Testis (tissue), 3 donors: Measurements from ENCODE around the gene HNRNPA1. TPM values are rescaled to one million over a fixed set of nuclear protein-coding genes. Genes with fewer than 3 reads are reported as not detected.
A peak's percentile ranks its signal among the peaks of the same experiment; 100 is the strongest.

ENCODE experiments used
- DNase-seq: peaks from one replicate; pipeline ENCODE4 v3.0.0-alpha.2; 2019
- H3K27ac ChIP-seq, 2 donors: fragments of 200-600 bp; sonication (generic); one replicate each; pipeline ENCODE4 v1.5.1; 2019
- H3K27me3 ChIP-seq: fragments of 200-600 bp; sonication (generic); one replicate; pipeline ENCODE4 v1.5.1; 2019
- H3K36me3 ChIP-seq: fragments of 200-600 bp; sonication (generic); one replicate; pipeline ENCODE4 v1.5.1; 2017; ENCODE audit warnings: low read depth; ENCODE audit errors: missing control alignments
- H3K4me1 ChIP-seq: fragments of 200-600 bp; sonication (generic); one replicate; pipeline ENCODE4 v1.5.1; 2019
- H3K4me3 ChIP-seq, 2 donors: fragments of 200-600 bp; sonication (generic); one replicate each; pipeline ENCODE4 v1.5.1; 2017 to 2019
- H3K9me3 ChIP-seq: fragments of 200-600 bp; sonication (generic); one replicate; pipeline ENCODE4 v1.5.1; 2017
- CTCF ChIP-seq, 3 experiments: fragments of 450-650 bp in 2 of 3; fragments of 200-600 bp in 1 of 3; sonication (generic) in 1 of 3; IDR thresholded peaks; one replicate each; pipeline ENCODE4 v1.5.1; 2016 to 2019; ENCODE audit warnings: antibody characterized with exemption in 3 of 3, mild to moderate bottlenecking in 2 of 3, moderate library complexity in 1 of 3
- POLR2A ChIP-seq: fragments of 450-650 bp; IDR thresholded peaks from one replicate; pipeline ENCODE4 v1.6.1; 2017; ENCODE audit warnings: antibody characterized with exemption, mild to moderate bottlenecking, moderate library complexity
- WGBS, 2 donors: methylation state at CpG; one replicate each; pipeline ENCODE4 v1.1.5; 2018; 5-methylcytosine and 5-hydroxymethylcytosine counted together
- intact Hi-C: fragments of 100-400 bp; cut with DNase I; formaldehyde crosslinking; loops from one replicate; pipeline ENCODE4 v1.15.1; 2023; ENCODE audit warnings: low total_unique reads
- polyA plus RNA-seq: library from polyadenylated mRNA; stranded (reverse); fragments of 350-450 nt; fragmentation: Illumina TruSeq; extraction: RNeasy Lipid Tissue Mini Kit (QIAGEN cat#74804); gene quantifications from one replicate; pipeline ENCODE4 v1.2.3, GENCODE V29; 2014; ENCODE audit warnings: low read depth, low replicate concordance; ENCODE audit not compliant: insufficient read depth
- total RNA-seq, 2 donors: library from RNA; depleted of rRNA; stranded (reverse); fragments of >200 nt; gene quantifications; one replicate each; pipeline ENCODE4 v1.2.3, GENCODE V29; 2016

Gene HNRNPA1
- total and polyA plus RNA-seq, 3 donors from 2014 or later = 250 to 534 (median 293) TPM

- Histone ChIP-seq H3K4me1 (no peaks in the 10 kb centered on the region), H3K27ac (no peak overlapping the region), H3K36me3 (no peaks in the 10 kb centered on the region), H3K27me3 (no peaks in the 10 kb centered on the region), H3K9me3 (no peaks in the 10 kb centered on the region), H3K4me3 (no peak overlapping the region)
- intact Hi-C loops = no loop called here
- 86 to 90% methylated on average over 2 of the region's 2 CpGs for WGBS, 2 donors
- DNase-seq = no peak
- no peak for TF ChIP-seq POLR2A
- TF ChIP-seq CTCF (IDR thresholded peaks at IDR 0.05) = no peak
These were observed 40.4 kb upstream of the HNRNPA1 start for GRCh38 chr12:54240129-54240528.

- Histone ChIP-seq H3K9me3 (no peaks in the 10 kb centered on the region), H3K4me1 (no peaks in the 10 kb centered on the region), H3K27me3 (no peaks in the 10 kb centered on the region), H3K27ac (no peak overlapping the region), H3K36me3 (no peaks in the 10 kb centered on the region), H3K4me3 (no peak overlapping the region)
- DNase-seq = no peak
- intact Hi-C loops = no loop called here
- WGBS, 2 donors = 87 to 88% methylated on average over 2 of the region's 2 CpGs
- TF ChIP-seq CTCF (IDR thresholded peaks at IDR 0.05) (no peak), POLR2A (no peak)
These were observed 39.4 kb upstream of the HNRNPA1 start for GRCh38 chr12:54240971-54241588.

- no peak for TF ChIP-seq POLR2A
- no peak for TF ChIP-seq CTCF (IDR thresholded peaks at IDR 0.05)
- 58 to 67% methylated on average over 6 of the region's 6 CpGs for WGBS, 2 donors
- Histone ChIP-seq H3K27ac (peak overlapping the region; percentile 41 to 64), H3K4me3 (no peak overlapping the region), H3K9me3 (no peaks in the 10 kb centered on the region), H3K4me1 (peaks cover 8% of the 10 kb centered on the region), H3K27me3 (no peaks in the 10 kb centered on the region), H3K36me3 (no peaks in the 10 kb centered on the region)
- DNase-seq = no peak
- intact Hi-C loops = no loop called here
These were observed 34.4 kb upstream of the HNRNPA1 start for GRCh38 chr12:54246011-54246641.

GRCh38 chr12:54249489-54249888 lies 31.0 kb upstream of the HNRNPA1 start:
- intact Hi-C loops = no loop called here
- Histone ChIP-seq H3K4me1 (peaks cover 8% of the 10 kb centered on the region), H3K4me3 (no peak overlapping the region), H3K27me3 (no peaks in the 10 kb centered on the region), H3K36me3 (no peaks in the 10 kb centered on the region), H3K9me3 (no peaks in the 10 kb centered on the region), H3K27ac (no peak overlapping the region)
- TF ChIP-seq POLR2A (no peak), CTCF (IDR thresholded peaks at IDR 0.05) (no peak)
- no peak for DNase-seq
- 71 to 76% methylated on average over 5 of the region's 5 CpGs for WGBS, 2 donors
